Ishikawa (cell line): ENCODE measurements around the gene CLDN4.

Experiments
- CEBPB ChIP-seq: IDR thresholded peaks from 2 replicates; pipeline ENCODE4 v1.6.1; 2012
- CREB1 ChIP-seq: IDR thresholded peaks from 2 replicates; pipeline ENCODE4 v1.6.1; 2012; ENCODE audit warnings: low read depth
- EGR1 ChIP-seq: IDR thresholded peaks from 2 replicates; pipeline ENCODE4 v1.6.1; 2012
- EP300 ChIP-seq: IDR thresholded peaks from 2 replicates; pipeline ENCODE4 v1.6.1; 2012; ENCODE audit warnings: borderline replicate concordance
- FOXM1 ChIP-seq: IDR thresholded peaks from 2 replicates; pipeline ENCODE4 v1.6.1; 2012; ENCODE audit warnings: low read depth, borderline replicate concordance
- RAD21 ChIP-seq: IDR thresholded peaks from 2 replicates; pipeline ENCODE4 v1.6.1; 2012; ENCODE audit warnings: low read depth
- TF ChIP-seq, protein P1 (sequence below): IDR thresholded peaks from 2 replicates; pipeline ENCODE4 v1.6.1; 2012

- TF ChIP-seq RAD21 (no peak), CREB1 (no peak), FOXM1 (no peak), EP300 (no peak), CEBPB (no peak), EGR1 (no peak)
- TF ChIP-seq, protein P1, sequence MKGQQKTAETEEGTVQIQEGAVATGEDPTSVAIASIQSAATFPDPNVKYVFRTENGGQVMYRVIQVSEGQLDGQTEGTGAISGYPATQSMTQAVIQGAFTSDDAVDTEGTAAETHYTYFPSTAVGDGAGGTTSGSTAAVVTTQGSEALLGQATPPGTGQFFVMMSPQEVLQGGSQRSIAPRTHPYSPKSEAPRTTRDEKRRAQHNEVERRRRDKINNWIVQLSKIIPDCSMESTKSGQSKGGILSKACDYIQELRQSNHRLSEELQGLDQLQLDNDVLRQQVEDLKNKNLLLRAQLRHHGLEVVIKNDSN = no peak
Measured at GRCh38 chr7:73834626-73835191, 3.9 kb downstream of the CLDN4 start.
